ENCODE data around the gene HOMER3.
A peak's percentile ranks its signal among the peaks of the same experiment; 100 is the strongest.

The HOMER3 gene

GRCh38 chr19:18896421-18896841 lies 44.6 kb downstream of the HOMER3 start:
- H3K4me3 ChIP-seq (ENCODE audit: low read length): no peak overlapping the region

GRCh38 chr19:18895824-18896341 lies 45.1 kb downstream of the HOMER3 start, which contains the start of gene CERS1:
CERS1 (minus strand) TSS chr19:18896158; CDS start chr19:18896072, 86 bp downstream.
- peak within 1 kb of the TSS; percentile 9; the same call in 1 of the 2 replicates for H3K4me3 ChIP-seq (ENCODE audit: low read length)

More at GRCh38 chr19:18896421-18896841, 44.6 kb downstream of the HOMER3 start:
- TF ChIP-seq ZNF274 (IDR thresholded peaks at IDR 0.05; ENCODE audit: low read depth, low read length): no peak

DNA sequence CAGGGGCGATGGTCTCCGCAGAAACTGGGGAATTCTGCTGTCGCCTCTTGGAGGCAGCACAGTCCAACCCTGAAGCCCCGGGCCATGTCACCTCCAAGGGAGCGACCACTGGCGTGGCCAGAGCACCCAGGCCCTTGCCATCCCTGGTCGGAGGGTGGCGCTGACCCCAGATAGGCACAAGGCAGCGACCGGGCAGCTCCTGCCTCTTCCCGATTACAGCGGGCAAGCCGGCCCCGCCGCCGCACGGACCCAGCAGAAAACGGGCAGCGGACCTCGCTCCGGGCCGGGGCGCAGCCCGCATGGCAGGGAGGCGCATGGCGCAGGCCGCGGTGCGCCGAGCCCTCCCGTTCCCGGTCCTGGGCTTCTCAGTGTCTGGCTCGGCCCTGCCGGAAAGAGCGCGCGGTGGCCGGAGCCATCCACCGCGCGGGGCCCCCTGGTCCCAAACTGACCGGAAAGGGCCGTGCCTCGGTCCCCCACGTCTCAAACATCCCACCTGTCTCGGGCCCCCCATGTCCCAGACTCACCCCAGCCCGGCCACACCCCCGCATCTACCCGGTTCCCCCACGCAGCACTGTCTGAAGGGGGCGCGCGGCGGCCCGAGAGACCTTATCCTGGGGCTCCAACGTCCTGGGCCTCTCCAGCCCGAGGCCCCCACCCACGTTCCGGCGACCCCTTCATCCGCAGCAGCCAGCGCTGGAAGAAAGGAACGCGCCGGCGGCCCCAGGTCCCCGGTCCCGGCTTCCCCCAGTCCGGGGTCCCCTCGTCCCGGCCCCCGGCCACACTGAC lies 45.8 kb downstream of the HOMER3 start:
- H3K4me3 ChIP-seq (ENCODE audit: low read length): peak overlapping the region; percentile 9; the same call in 1 of the 2 replicates
- TF ChIP-seq ZNF274 (IDR thresholded peaks at IDR 0.05; ENCODE audit: low read depth, low read length): no peak

More at GRCh38 chr19:18895824-18896341, 45.1 kb downstream of the HOMER3 start, which contains the start of gene CERS1:
- TF ChIP-seq ZNF274 (IDR thresholded peaks at IDR 0.05; ENCODE audit: low read depth, low read length): no peak

DNA sequence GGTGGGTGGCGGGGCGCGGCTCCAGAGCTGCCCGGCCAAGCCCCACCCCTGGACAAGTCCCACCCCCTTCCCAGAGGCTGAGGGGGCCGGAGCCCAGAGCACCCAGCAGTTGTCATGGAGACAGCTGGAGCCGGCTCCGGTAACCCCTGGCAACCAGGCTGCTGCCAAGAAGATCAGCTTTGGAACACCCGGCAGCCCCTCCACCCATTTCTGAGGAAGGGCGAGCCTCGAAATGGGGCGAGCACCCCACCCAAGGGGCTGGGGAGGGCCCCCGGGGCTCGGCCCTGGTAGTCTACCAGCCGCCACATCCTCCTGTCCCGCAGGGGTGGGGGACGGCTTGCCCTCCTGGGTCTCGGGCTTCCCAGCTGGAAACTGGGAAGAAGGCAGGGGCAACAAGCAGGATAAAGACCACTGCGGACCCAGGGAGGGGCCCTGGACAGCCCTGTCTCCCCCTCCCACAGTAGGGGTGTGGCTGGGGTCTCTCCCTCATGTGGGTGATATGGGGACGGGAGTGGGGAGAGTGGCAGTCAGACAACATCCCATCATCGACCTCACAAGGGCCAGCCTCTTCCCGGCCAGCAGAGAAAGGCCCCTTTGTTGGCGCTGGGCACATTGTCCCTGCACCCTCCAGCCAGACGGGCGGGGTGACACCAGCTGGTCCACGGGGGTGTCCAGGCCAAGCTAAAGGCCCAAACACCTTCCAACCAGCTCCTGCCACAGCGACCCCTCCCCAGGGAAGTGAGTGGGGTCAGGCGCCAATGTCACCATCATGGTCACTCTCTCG lies 46.6 kb downstream of the HOMER3 start:
- no peak overlapping the region for H3K4me3 ChIP-seq (ENCODE audit: low read length)
- TF ChIP-seq ZNF274 (IDR thresholded peaks at IDR 0.05; ENCODE audit: low read depth, low read length): no peak

- H3K4me3 ChIP-seq (ENCODE audit: low read length): no peak overlapping the region
- no peak for TF ChIP-seq ZNF274 (IDR thresholded peaks at IDR 0.05; ENCODE audit: low read depth, low read length)
Observed at GRCh38 chr19:18893587-18894253, 47.3 kb downstream of the HOMER3 start.

DNA sequence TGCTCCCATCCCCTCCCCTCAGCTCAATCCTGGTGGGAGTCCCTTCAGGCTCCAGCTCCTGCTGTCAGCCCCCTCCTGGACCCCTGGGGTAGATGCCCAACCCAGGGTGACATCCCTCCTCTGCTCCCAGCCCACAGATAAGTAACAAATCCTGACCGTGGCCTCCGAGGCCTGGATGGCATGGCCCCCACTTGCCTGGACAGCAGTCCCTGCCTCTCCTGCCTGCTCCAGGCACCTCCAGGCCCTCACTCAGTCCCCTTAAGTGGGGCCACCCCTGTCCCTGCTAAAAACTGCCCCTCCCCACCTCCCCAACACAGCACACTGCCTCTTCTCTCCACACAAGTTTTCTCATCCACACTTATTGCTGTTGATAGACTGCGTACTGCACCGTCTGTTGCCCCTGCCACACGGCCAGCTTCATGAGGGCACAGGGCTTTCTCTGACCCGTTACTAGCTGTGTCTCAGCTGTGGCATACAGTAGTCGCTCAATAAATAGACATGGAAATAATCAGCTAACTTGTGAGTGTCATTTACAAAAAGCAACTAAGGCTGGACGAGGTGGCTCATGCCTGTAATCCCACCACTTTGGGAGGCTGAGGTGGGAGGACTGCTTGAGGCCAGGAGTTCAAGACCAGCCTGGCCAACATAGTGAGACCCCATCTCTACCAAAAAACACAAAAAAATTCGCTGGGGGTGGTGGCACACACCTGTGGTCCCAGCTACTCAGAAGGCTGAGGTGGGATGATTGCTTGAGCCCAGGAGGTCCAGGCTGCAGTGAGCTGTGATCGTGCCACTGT lies 50.9 kb downstream of the HOMER3 start:
- no peak for TF ChIP-seq ZNF274 (IDR thresholded peaks at IDR 0.05; ENCODE audit: low read depth, low read length)
- H3K4me3 ChIP-seq (ENCODE audit: low read length): no peak overlapping the region

GRCh38 chr19:18886972-18887371 lies 54.0 kb downstream of the HOMER3 start:
- no peak for TF ChIP-seq ZNF274 (IDR thresholded peaks at IDR 0.05; ENCODE audit: low read depth, low read length)
- H3K4me3 ChIP-seq (ENCODE audit: low read length): no peak overlapping the region

DNA sequence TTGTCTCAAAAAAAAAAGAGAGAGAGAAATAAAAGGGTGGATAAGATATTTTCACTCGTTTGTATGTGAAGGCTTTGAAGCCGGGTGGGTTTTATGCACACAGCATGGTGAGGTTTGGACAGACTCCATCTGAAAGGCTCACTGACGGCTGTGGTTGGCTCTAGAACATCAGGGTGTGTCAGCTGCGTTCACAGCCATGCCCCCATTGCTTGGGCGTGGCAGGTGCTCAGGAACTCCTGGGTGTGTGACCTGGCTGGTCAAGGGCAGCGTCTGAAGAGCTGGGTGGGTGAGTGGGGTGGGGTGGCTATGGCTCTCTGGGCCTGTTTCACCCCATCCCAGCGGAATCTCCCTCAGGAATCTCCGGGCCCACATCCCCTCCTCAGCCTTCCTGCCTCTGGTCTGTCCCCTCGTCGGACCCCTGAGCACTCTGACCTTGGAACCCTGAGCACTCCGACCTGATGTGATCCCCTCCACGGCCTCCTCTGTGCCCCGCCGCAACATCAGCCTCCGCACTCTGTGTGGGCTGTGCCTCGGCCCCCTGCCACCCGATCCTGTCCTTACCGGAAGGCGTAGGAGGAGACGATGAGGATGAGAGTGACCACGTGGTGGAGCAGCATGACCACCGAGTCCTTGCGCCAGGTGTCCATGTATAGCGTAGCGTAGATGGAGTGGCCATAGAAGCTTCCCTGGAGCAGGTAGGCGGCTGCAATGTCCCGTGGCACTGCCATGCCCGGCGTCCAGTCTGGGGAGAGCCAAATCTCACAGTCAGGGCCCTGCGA lies 57.3 kb downstream of the HOMER3 start:
- no peak overlapping the region for H3K4me3 ChIP-seq (ENCODE audit: low read length)
- no peak for TF ChIP-seq ZNF274 (IDR thresholded peaks at IDR 0.05; ENCODE audit: low read depth, low read length)

GRCh38 chr19:18881491-18881890 lies 59.5 kb downstream of the HOMER3 start:
- no peak for TF ChIP-seq ZNF274 (IDR thresholded peaks at IDR 0.05; ENCODE audit: low read depth, low read length)
- H3K4me3 ChIP-seq (ENCODE audit: low read length): no peak overlapping the region

DNA sequence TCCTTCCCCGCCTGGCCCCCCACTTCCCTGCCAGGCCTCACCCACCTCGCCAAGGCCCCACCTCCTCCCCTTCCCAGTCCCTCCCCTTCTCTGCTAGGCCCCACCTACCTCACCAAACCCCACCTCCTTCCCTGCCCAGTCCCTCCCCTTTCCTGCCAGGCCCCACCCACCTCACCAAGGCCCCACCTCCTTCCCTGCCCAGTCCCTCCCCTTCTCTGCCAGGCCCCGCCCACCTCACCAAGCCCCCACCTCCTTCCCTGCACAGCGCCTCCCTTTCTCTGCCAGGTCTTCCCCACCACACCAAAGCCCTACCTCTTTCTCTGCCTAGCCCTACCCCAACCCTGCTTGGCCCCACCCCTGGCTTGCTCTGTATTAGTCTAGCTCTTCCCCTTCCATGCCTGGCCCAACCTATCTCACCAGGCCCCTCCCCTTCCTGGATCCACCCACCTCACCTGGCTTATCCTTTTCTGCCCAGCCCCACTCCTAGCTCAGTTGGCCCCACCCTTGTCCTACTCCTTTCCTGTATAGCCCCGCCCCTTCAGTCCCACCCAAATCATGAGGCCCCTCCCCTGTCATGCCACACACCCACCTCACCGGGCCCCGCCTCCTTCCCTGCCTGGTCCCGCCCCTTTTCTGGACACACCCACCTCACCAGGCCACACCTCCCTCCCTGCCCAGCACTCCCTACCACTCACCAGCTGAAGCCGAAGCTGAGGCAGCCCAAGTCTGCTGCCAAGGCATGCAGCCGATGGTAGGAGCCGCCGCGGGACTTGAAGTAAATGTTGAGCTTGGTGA lies 61.2 kb downstream of the HOMER3 start:
- H3K4me3 ChIP-seq (ENCODE audit: low read length): no peak overlapping the region
- TF ChIP-seq ZNF274 (IDR thresholded peaks at IDR 0.05; ENCODE audit: low read depth, low read length): no peak
